ENCODE measurements around the gene TMEM132E.

The TMEM132E gene

DNA sequence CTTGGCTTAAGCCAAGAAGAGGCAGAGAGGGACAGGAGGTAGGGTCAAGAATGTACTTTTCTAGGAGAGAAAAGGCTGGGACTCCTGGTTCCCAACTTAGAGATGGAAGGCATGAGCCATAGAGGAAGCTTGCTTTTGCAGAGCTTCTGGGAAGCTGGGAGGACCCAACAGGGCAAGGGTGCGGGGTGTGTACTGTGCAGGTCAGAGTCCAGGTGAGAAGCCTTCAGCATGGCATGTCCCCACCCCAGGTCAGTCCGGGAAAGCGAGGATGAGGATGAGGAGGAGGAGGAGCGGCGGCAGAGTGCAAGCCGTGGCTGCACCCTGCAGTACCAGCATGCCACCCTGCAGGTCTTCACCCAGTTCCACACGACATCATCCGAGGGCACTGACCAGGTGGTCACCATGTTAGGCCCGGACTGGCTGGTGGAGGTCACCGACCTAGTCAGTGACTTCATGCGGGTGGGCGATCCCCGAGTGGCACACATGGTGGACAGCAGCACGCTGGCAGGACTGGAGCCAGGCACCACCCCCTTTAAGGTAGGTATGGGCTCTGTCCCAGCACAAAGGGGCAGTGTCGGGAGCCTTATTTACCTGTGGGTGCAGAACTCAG lies 55.3 kb downstream of the TMEM132E start:
- DNase-seq (ENCODE audit: low spot score) = no peak

DNA sequence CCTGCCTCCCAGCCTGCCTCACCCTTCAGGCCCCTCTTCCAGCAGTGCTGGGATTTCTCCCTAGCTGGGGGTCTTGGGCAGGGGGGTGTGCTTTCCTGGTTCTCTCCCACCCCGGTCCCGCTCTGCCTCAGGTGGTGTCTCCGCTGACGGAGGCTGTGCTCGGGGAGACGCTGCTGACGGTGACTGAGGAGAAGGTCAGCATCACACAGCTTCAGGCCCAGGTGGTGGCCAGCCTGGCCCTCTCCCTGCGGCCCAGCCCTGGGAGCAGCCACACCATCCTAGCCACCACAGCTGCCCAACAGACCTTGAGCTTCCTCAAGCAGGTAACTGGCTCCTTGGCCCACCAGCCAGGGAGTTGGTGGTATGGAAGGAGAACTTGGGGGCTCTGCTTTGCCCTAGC lies 56.5 kb downstream of the TMEM132E start:
- no peak for DNase-seq (ENCODE audit: low spot score)

DNA sequence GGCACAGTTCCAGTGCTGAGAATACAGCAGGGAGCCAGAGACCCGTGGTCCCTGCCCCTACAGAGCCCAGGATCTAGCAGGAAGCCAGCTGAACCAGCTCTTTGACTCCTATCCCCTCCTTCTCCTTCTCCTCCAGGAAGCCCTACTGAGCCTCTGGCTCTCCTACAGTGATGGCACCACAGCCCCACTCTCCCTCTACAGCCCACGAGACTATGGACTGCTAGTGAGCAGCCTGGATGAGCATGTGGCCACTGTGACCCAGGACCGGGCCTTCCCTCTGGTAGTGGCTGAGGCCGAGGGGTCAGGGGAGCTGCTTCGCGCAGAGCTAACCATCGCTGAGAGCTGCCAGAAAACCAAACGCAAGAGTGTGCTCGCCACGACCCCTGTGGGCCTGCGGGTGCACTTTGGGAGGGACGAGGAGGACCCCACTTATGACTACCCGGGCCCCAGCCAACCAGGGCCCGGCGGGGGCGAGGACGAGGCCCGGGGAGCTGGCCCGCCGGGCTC lies 57.7 kb downstream of the TMEM132E start:
- DNase-seq (ENCODE audit: low spot score) = no peak

DNA sequence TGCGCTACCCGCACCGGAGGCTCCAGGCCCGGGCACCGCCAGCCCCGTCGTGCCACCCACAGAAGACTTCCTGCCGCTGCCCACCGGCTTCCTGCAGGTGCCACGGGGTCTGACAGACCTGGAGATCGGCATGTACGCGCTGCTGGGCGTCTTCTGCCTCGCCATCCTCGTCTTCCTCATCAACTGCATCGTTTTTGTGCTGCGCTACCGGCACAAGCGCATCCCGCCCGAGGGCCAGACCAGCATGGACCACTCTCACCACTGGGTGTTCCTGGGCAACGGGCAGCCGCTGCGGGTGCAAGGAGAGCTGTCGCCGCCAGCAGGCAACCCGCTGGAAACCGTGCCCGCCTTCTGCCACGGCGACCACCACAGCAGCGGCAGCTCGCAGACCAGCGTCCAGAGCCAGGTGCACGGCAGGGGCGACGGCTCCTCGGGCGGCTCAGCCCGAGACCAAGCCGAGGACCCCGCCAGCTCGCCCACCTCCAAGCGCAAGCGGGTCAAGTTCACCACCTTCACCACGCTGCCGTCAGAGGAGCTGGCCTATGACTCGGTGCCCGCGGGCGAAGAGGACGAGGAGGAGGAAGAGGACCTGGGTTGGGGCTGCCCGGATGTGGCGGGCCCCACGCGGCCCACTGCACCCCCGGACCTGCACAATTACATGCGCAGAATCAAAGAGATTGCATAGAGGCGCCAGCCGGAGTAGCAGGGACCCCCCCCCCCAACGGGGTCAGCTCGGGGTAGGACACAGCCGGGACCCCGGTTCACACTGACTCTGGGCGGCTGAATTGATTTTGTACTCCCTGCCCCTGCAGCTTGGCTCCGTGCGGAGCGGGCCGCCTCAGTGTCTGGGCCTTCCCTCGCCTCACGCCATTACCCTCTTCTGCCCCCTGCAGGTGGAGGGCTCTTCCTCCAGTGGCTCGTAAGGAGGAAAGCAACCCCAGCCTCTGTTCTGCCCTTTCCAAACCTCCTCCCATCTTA lies 58.5 kb downstream of the TMEM132E start:
- DNase-seq (ENCODE audit: low spot score) = peak; percentile 77

DNA sequence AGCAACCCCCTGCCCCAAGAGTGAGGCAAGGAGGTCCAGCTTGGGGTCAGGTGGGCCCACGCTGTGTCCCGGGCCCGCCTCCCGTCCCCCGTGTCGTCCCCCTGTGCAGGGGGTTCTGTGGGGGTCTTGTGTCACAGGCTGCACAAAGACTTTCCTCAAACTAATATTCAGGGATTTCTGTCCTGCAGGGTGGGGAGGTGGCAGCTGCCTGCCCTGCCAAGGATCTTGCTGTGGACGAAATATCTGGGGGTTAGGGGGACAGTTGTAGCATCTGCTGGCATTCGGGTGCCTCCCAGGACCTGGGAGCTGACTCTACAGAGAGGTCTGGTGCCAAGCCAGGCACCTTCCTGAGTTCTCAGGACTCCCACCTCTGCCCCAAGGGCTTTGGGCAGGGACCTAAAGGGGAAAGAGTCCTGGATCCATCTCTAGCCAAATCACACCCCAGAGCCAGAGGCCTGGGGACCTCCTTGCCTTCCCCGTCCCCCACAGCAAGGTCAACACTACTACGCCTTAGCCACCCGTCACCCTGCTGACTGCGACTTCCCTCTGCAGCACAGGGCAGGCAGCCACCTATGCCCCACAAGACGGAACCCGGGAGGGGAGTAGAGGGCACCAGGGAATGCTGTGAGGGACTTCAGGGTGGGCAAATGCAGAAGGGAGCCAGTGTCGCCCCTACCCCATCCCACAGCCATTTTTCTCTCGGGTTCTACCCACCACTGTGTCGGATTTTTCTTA lies 59.3 kb downstream of the TMEM132E start:
- DNase-seq (ENCODE audit: low spot score) = no peak

DNA sequence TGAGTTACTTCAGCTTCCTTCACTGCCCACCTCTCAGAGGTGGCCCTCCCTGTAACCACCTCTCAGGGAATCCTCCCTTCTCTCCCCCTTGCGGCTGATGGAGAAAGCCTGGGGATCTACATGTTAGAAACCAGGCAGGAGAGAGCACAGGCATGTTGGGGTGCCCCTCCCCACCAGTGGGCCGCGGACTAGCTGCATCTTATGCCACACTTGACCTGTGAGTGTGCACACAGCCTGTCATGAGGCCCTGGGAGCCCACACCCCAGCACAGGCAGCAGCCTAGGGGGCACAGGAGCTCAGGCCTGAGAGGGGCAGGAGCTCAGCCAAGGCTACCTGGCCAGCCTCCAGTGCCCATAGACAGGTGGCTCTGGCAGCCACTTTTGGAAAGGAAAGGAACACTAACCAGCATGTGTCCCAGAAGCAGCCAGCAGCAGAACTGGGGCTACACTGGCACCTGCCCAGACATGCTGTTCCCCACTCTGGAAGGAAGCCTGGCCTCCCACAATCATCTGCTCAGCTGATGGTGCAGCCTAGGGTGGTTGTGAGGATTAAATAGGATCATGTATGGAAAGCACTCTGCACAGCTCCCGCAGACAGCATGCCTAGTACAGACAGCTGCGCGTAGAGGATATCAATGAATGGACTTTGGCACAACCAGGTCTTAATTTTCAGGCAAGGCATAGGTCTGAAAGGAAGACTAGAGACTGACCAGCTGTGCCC lies 60.5 kb downstream of the TMEM132E start:
- no peak for DNase-seq (ENCODE audit: low spot score)

DNA sequence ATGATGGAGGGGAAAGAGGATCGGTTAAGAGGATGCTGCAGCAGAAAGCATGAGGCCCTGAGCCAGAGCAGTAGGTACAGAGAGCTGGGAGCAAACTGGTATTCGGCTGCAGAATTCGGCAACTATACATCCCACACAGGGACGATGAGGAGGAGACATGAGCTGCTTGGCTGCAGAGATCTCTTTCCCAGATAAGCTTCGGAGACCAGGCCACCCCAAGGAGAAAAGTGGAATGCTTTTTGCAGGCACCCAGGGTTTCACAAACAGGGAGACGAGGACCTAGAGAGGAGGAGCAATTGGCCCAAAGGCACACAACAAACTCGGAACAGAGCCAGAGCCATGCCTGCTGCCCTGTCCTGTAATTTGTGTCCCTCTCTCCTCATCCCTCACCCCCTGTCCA lies 62.0 kb downstream of the TMEM132E start:
- no peak for DNase-seq (ENCODE audit: low spot score)

DNA sequence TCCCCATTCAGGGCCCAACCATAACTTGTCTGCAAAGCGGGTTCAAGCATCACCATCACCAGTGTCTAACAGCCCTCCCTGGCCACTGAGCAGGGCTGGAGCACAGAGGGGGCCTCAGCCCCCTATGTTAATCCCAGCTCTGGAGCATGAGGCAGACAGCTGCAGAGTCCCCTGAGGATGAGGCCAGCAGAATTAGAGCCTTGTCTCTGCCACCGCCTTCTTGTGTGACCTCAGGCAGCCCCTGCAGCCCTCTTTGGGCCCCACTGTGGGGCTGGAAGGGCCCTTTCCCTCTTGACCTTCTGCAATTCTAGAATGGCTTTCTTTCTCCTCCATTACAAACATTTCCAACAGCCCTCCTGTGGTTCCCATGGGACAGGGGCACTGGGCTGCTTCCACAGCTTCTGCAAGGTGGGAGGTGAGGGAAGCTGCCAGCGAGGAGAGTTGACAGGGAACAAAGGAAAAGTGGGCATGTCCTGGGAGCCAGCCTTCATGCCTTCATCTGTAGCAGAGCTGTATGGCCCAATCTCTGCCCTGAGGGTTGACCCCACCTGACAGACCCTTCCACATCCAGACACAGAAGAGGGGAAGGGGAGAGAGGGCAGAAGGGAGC lies 65.7 kb downstream of the TMEM132E start:
- DNase-seq (ENCODE audit: low spot score) = no peak

DNA sequence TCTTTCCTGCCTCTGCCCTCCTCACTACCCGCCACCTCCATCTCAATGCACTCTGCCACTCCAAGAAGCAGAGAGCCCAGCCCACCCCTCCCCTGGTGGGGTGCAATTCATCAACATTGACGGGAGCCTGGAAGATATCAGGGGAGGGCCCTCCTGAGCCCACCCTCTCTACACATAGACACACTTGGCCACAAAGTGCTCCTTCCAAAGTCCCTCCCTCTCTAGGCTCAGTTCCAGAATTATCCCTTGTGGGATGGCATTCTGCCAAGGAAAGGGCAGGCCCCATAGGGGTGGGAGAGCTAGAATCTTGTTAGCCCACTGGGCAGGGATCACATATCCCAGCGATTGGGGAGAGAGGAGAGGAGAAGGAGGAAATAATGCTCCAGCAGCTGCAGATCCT lies 66.2 kb downstream of the TMEM132E start:
- no peak for DNase-seq (ENCODE audit: low spot score)

DNA sequence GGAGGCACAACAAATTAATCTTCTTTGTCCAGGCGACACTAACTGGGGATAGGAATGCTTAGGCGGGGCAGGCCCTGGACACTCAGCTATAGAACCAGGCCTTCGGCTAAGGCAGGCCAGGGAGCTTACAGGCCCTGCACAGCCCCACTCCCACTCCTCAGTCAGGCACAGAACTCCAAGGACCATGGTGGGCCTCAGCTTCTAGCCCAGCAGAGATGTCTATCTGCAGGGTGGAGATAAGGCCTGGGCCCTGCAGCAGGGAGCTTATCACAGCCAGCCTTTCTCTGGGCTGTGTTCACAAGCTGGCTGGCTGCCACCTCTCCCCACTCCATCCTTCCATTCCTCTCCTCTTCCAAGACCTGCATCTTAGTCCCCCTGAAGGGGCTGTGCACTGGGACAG lies 68.1 kb downstream of the TMEM132E start:
- no peak for DNase-seq (ENCODE audit: low spot score)

DNA sequence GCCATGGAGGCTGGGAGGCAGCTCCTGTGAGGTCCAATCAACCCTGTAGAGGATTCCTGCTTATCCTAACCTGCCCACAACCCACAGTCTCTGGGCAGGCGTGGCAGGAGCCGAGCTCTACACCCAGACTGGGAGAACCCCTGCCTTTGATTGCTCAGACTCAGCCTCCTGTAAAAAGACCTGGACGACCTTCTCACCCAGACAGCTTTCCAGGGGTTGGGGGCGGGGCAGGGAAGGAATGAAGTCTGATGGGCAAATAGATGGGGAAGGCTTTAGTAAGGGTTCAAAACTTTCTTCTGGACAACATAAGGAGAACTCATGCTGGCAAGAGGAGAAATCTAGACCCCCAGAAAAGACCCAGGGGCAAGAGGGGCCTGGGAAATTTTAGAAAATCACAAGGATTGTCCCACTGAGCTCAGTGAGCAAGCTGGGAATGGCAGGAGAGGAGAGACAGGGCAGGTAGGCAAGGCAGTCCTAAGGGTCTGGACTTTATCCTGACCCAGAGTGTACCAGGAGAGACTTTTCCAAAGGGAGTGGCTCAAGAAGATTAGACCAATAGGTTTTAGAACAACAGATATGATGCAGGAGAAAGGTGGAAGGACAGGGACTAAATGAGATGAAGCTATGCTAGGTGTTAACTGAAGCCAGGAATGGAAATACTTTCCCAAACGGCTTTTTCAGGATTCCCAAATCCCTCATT lies 70.8 kb downstream of the TMEM132E start:
- no peak for DNase-seq (ENCODE audit: low spot score)

DNA sequence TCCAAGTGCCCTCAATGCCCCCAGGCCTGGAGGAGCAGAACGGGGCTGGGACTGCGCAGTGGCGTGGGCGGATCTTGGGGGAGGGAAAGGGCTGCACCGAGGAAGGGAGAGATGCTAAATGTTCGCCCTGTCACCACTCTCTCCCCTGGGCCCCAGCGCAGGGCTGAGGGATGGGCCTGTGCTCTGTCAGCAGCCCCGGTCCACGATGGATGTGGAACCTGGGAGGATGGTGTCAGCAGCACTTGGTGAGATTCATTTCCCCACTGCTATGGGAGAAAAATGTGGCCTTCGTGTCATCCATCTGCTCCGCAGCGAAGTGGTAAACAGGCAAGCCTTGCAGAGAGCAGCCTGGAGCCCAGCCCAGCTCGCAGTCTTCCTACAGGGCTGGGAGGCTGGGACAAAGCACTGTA lies 72.0 kb downstream of the TMEM132E start:
- no peak for DNase-seq (ENCODE audit: low spot score)

DNA sequence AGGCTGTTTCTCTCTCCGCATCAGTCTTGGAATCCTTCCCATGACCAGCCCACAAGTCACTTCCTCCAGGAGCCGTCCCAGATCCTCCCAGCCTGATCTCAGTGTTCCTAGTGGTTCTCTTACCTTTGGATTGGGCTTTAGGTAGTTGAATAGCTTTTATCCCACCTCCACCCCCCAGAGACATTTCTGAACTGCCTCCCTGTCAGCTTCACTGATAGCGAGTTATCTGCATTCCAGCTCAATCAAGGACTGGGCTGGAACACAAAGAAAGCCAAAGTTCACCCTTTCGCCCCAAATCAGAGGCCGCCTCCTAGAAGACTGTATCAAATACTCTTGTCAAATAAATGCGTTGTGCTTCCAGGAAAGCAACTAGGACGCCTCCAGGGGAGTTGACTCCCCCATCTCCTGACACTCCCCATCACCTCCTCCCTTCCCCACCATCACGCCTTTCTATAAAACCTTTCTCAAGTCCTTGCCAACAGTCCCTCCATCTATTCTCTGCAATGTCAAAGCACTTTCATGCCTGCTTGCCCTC lies 72.7 kb downstream of the TMEM132E start:
- no peak for DNase-seq (ENCODE audit: low spot score)

DNA sequence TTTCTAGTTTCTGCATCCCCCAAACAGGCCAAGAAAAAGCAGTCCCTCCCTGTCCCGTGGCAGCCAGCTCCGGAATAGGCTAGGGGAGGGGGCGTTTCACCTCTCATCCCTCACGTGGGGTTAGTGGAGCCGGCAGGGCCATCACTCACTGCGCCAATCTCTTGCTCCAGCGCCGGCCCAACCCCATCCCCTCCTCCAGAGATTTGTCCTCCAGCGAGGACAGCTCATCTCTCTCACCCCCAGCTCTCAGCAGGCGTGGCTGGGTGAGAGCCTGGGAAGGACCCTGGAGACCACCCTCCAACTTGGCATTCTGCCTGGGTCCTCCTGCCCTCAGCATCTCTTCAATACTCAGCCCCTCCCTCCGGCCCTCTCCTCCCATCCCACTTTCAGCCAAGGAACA lies 74.1 kb downstream of the TMEM132E start:
- DNase-seq (ENCODE audit: low spot score) = no peak

DNA sequence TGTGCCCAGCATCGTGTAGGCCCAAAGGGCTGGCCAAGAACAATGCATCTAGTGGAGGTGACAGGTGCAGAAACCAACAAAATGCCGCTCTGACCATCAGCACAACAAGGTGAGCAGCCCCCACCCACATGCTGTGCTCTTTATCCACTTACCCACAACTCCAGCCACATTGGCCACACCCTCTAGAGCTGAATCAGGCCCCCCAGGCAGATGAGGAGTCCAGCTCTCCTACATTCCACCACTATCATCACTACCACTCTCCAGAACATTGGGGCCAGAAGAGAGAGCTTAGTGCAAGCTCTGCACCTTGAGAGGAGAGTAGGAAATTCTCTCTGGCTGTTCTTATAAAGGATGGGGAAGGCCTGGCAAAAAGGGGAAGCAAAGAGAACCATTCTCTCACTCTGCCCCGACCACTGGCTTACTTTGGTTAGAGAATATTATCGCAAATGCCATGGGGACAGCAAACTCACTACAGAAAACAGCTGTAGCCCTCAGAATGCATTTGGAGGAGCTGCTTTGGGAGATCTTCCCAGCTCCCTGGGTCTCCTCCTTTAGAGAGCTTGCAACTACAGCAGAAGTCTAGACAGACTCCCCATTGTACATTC lies 75.0 kb downstream of the TMEM132E start:
- no peak for DNase-seq (ENCODE audit: low spot score)

DNA sequence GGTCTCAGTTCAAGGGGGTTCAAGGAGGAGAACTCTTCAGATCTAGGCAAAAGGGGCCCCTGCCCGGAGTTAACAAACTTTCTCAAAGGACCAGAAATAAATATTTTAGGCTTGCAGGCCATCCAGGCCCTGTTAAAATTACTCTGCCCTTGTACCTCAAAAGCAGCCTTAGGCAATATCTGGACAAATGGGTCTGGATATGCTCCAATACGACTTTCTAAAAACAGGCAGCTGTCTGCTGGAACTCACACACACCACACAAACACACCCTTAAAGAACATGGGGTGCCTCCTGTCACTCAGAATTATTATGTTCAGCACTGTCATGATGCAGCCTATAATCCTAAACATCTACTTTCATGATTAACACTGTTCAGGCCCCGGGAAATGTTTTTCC lies 75.5 kb downstream of the TMEM132E start:
- DNase-seq (ENCODE audit: low spot score) = no peak

DNA sequence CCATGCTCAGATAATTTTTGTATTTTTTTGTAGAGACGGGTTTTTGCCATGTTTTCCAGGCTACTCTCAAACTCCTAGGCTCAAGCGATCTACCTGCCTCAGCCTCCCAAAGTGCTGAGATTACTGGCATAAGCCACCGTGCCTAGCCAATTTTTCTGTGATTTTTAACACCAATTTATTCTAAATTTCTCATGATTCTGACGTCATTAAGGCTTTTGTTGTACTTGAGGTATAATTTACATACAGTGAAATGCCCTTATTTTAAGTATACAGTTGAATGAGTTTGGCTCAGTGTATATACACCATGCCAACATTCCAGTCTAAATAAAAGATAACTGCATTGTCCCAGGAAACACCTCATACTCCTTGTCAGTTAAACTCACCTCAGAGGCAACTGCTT lies 77.4 kb downstream of the TMEM132E start:
- DNase-seq (ENCODE audit: low spot score) = no peak

DNA sequence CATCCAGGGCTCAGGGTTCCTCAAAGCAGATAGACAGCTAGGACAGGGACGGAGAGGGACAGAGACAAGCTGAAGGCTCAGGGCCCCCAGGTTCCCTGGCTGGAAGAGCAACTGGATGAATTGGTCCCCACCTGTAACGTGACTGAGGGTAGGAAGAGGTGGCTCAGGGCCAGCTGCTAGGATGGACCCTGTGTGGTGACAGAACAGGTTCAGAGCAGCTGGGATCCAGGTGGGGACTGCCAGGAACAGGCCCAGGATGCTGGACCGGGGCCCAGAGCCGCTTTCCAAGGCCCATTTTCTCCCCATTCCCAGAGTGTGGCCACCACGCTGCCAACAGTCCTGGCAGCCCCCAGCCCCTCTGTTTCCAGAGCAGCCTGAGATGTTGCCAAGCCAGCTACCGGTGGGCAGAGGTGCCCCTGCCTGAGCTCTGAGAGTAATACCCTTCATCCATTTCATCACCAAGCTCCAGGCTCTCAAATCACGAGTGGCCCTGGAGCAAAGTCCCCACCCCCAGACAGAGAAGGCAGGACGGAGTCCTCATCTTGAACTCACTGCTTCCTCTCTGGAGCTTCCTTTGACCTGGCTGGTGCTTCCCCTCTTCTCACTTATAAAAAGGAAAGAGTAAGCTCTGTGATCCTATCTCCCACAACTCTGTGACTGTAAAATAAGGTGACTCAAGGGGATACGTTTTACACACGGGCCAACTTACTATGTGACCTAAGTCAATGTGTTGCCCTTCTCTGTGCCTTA lies 79.6 kb downstream of the TMEM132E start:
- DNase-seq (ENCODE audit: low spot score) = no peak

DNA sequence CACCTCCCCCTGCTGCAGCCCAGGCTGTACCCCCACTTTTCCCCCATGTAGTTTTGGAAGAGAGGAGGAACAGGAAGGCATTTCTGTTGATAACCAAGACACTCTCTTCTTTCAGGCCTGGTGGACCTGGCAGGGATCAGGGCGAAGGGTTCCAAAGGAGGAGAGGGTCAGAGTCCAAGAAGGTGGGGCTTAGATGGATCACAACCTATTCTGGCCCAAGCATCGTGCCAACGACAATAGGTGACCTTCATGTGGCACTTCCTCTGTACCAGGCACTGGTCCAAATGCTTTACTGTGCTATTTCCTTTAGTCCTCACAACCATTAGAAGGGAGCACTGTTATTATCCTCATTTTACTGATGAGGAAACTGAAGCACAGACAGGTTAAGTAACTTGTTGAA lies 84.3 kb downstream of the TMEM132E start:
- no peak for DNase-seq (ENCODE audit: low spot score)
